CD4-positive, alpha-beta T cell treated with Interleukin-10 for 1 hour (primary cell): Measurements from ENCODE around the gene TNFSF8.

Experiments used
- DNase-seq: peaks from one replicate; pipeline ENCODE4 v3.0.0-alpha.2; 2020

TNFSF8 gene

GRCh38 chr9:114935119-114935518 is 4.7 kb upstream of the TNFSF8 start:
- DNase-seq, result no peak

GRCh38 chr9:114932502-114932901 is 2.1 kb upstream of the TNFSF8 start:
- no peak for DNase-seq

- no peak for DNase-seq
Measured at GRCh38 chr9:114931407-114931806, 1.0 kb upstream of the TNFSF8 start.

DNA sequence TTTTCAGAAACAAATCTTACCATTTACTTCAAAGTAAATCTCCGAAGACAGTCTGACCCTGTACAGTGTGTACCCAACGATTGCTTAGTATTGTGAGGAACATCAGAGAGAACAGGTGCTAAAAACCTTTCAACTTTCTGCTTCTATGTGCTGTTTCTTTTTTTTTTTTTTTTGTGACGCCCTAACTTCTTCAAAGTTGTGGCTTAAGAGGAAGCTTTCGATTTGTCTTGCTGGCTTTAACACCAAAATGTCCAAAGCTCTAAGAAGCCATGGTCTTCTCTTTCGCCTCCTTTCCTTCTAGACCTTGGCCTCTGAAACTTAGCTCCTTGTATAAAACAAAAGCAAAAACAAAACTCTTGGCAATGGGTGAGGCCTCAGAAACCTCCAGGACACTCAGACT is 1.2 kb downstream of the TNFSF8 start:
- peak; percentile 61 for DNase-seq

GRCh38 chr9:114928671-114929070 is 1.7 kb downstream of the TNFSF8 start:
- DNase-seq, result no peak

- DNase-seq, result no peak
Measured at GRCh38 chr9:114928136-114928535, 2.3 kb downstream of the TNFSF8 start.

DNA sequence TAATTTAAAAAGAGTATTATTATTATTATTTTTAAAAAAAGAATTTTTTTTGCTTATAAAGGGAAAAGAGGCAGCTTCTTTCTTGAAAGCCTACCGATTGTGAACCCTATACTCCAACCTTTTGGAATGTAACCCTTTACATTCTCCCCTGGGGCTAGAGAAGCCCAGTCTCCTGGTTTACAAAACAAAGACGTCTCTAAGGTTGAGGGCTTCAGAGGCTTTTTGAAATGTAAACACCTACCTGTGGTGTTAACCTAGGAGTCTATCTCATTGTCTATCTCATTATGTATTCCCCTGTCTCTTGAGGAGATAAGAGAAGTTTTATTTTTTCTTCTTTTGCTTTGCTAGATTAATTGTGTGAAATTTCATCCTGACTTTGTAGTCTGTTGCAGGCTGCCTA is 4.7 kb downstream of the TNFSF8 start:
- no peak for DNase-seq

- no peak for DNase-seq
Measured at GRCh38 chr9:114925039-114925438, 5.4 kb downstream of the TNFSF8 start.

DNA sequence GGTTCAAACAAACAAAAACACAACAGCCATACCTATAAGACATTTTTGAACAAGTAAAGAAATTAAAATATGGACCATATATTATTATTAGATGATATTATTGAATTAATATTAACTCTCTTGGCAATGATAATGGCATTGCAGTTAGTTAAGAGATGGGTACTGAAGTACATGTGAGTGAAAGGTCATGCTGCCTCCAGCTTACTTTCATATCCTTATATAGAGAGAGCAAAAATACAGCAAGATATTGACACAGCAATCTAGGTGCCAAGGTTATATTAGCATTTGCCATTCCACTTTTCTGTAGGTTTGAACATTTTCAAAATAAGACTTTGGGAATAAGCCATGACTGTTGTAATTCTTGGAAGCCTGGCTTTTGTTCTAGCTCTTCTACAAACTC is 6.1 kb downstream of the TNFSF8 start:
- no peak for DNase-seq

- no peak for DNase-seq
Measured at GRCh38 chr9:114923918-114924317, 6.5 kb downstream of the TNFSF8 start.

DNA sequence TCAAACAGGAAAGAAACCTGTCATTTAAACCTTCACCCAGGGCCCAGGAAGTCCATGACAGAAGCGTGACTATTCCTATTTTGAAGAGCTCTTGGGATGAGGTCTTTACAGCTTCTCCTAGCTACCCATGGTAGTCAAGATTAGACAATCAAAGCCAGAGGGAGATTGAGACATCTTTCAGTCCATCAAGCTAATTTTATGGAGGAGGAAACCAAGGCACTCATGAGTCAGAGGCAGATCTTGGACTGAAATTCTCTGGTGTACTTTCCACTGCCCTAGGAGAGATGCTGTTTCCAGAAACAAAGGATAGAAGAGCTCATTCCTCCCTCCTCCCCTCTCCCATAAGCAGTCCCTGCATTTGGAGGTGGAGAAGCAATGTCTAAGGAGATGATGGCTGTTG is 9.2 kb downstream of the TNFSF8 start:
- DNase-seq, result no peak

GRCh38 chr9:114919611-114920010 is 10.8 kb downstream of the TNFSF8 start:
- DNase-seq, result no peak

DNA sequence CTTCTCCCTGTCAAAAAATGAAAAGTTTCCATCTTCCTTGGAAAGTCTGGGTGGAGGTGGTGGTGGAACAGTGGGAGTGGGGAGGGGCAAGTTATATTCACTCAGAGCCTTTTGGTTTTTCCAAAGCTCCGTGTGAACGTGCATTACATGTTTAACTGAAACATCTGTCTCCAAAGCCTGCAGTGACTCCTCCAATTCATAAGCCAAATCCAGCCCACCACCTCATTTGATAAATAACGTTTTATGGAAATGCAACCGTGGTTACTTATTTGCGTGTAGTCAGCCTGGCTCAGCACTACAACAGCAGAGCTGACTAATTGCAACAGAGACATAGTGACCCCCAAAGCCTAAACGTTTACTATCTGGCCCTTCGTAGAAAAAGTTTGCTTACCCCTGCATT is 13.9 kb downstream of the TNFSF8 start:
- no peak for DNase-seq

DNA sequence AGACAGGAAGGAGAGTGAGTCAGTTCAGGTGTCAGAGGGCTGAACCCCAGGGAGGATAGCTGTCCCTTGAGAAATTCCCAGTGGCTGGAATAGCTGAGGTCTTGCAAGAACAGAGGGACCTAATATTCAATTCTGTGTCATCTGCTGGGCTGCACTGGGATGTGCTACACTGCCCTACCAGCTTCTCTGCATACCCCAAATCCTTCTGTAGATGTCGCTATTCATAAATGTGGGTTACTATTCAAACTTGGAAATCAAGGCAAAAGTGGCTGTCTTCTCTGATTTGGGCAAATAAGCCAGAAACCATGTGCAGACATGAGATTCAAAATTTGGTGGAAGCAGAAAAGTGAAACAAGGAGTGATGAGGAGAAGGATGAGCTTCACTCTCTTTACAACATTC is 16.3 kb downstream of the TNFSF8 start:
- DNase-seq, result no peak

DNA sequence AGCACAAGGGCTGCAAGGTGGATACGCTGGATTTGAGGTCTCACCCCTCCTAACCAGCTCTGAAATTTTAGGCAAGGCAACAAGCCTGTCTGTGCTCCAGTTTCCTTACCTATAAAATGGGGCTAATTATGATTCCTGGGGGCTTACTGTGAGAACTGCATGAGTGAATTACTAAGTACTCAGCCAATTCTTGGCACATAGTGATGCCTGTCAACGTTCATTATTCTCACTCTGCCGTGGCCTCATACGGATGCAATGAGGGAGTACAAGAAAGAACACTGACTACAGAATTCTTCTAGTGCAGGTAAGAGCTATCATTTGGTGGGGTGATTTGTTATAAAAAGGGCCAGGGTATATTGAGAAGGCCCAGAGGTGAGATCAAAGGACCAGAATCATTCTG is 16.7 kb downstream of the TNFSF8 start:
- DNase-seq, result no peak

DNA sequence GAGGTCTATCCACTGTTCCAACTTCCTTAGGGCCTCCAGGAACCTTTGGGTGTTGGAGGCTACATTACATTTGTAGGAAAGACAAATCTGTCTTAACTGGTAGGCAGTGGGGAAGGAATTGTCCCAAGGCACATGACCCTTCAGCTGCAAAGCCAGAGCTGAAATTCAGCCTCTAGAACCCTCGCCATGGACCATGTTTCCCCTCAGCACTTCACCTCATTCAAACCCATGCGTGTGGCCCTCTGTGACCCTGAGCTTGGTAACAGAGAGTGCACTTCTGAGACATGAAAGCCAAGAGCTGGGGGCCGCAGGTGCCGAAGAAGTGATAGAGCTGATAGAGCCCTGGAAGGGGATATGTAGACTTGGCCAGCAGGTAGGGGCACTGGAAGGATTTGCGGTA is 17.2 kb downstream of the TNFSF8 start:
- DNase-seq, result no peak

DNA sequence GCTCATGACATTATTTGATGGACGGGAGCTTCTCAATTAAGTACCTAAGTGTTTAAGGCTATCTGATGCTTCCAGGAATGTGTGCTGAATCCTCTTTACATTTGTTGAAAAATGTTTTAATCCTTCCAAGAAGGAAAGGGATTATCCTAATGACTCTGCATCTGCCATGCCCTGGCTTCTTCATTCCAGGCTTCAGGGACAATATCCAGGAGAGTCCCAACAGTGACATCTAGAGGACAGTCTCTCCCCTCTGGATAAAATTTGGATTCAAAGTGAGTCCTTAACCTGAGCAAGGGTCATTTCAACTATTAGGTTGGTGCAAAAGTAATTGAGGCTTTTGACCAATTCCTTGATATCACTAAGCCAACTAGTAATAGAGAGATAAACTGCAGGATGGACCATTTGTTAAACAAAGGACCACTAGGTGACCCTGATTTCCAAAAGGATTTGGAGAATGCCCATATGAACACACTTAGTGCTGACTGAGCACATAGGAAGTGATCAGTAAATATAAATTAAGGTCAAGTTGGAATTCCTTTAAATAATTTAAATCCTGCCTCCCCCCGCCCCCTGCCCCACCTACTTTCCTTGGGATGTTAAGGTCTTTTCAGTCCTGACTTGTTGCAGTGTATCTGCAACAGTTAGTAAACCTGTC is 19.1 kb downstream of the TNFSF8 start:
- DNase-seq, result no peak

- DNase-seq, result no peak
Measured at GRCh38 chr9:114910541-114910940, 19.9 kb downstream of the TNFSF8 start.

DNA sequence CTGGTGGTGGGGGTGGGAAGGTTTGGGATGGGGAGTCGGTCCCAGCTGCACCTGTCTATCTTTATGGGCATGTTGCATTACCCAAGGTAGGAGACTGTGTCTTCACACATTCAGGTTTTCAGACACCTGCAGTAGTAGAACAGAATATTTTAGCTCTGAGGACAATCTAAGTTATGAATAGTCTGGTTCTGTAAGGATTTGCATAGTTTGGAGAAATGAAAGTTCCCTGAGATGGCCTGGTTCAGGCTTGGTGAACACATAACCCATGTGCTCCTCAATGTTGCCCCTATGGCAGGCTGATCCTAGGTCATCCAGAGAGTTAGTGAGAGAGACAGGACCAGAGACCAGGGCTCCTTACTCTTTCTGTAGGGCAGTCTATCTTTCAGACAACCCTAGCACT is 20.7 kb downstream of the TNFSF8 start:
- DNase-seq, result no peak

DNA sequence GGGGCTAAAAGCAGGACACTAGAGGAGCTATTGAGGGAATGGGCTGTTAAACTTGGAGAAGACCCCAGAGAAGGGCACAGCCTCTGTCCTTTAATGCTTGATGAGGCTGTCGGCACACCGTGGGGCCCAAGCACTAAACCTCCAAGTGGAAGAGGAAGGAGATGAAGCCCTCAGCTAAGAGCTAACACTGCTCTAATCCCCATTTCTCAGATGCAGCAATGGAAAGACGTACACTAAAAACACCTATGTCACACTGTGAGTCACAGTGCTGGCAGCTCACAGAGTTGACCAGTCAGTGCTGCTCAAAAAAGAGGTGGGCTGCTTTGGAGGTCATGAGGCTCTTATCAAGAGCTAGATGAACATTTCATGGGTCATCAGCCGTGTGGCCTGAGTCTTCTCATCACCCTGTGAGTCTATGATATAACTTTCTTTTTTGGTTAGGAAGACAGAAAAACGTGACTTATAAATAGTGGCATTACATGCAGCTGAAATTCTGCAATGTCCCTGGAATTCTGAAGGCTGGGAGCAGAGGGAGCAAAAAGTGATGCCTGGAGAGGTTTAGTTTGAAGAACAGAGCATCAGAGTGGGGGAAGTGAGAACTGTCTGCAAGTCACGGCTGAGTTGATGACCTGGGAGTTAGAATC is 21.5 kb downstream of the TNFSF8 start:
- DNase-seq, result no peak

DNA sequence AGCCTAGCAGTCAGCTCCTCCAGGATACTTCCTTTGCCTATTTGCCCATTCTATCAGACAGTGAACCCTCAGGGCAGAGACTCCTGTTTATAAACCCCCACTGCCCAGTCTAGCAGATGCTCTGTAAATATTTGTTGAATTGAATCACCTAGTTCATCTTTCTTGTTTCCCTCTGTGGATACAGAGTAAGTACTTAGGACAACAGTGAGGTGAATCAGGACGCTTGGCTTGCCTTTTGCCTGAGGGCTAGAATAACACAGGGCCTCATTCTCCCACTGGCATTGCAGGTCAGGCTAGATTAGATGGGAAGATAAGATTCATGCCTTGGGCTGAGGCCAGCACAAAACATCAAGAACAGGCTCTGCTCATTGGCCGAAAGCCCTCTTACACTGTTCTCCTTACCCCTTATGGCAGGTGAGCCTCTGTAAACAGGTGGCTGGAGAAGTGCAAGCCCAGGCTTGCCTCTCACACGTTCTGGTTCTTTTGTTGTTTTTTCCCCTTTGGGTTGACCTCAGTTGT is 22.2 kb downstream of the TNFSF8 start:
- DNase-seq, result peak; percentile 28

DNA sequence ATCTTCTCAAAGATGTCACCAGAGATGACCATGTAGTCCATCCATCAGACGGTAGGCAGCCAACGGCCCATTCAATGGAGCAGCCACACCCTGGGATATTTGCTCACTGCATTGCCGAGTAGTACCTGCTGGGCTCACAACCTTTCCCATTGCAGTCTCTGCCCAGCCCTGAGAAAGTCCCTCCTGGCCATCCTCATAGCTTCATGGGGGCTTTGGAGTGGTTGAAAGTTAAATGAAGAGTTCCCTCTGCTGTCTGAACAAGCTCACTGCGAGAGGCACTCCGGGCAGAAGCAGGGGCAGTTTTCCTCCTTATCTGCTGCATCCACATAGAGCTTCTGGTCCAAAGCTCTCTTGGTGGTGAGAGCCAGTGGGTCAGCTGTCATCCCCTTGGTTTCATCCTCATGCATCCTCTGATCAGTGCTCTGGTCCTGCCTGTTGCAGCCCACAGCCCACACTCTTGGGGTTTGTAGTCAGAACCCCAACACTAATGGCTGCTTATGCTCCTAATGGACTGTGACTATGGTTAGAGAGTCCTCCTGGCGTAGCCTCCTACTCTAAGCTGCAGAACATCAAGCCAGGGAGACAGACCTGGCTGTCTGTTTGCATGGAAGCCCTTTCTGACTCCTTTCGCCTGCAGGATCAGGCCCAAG is 23.3 kb downstream of the TNFSF8 start:
- peak; percentile 53 for DNase-seq

DNA sequence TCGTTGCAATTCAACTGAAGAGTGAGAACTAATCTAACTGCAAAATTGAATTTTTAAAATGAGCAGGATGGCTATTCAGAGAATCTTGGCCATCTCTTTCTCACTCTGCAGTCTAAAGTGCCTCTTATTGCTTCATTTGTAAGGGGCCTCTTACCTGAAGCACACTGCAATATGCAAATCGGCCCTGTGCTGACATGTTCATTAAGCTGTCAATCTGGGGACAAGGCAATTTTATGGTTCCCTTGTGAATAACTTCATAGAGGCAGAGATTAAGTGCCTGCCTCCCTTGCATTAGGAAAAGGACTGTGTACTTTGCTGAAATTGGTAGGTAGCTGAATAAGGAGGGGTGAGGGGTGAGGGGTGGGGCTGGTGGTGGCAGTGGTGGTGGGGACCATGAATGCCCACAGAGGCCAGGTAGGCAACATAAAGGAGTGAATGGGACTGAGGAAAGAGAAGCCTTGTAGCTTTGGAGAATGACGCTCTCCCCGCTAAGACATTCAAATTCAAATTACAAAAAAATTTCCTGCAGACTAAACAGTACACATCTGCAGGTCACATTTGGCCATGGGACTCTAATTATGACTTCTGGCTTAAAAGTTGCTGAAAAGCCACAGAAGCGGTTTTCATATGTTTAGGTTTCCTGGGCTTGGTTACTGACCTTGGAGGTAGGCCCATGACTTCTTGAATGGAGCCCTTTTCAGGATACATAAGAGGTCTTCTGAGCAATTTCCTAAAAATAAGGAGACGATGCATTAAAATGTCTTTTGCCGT is 25.0 kb downstream of the TNFSF8 start:
- DNase-seq, result no peak
